OCI-LY7 (cell line): ENCODE data around the gene KIDINS220.

Experiments
- CTCF ChIP-seq: fragments of 200-600 bp; sonication (generic); conservative IDR thresholded peaks from 2 replicates; pipeline ENCODE4 v1.5.1; 2014; ENCODE audit warnings: mild to moderate bottlenecking, antibody characterized with exemption, low read length, moderate library complexity, mixed read lengths
- EZH2phosphoT487 ChIP-seq: fragments of 200-600 bp; sonication (generic); IDR thresholded peaks from 2 replicates; pipeline ENCODE4 v1.6.1; 2018; ENCODE audit warnings: low read depth, borderline replicate concordance, mild to moderate bottlenecking, mixed run types, antibody characterized with exemption, low read length, moderate library complexity, mixed read lengths

- no peak for TF ChIP-seq CTCF
- no peak for TF ChIP-seq EZH2phosphoT487
Observed at GRCh38 chr2:8697190-8697589, 140.2 kb downstream of the KIDINS220 start.
